Thyroid gland (tissue), 4 donors: ENCODE measurements around the gene HMMR.

ENCODE experiments used
- CTCF ChIP-seq, 6 experiments: fragments of 200-600 bp in 3 of 6; fragments of 450-650 bp in 3 of 6; sonication (generic) in 3 of 6; IDR thresholded peaks; one replicate each; pipeline ENCODE4 v1.5.1; 2016 to 2019; ENCODE audit warnings: antibody characterized with exemption in 6 of 6, mild to moderate bottlenecking in 2 of 6, inconsistent platforms in 1 of 6, moderate library complexity in 1 of 6
- POLR2A ChIP-seq, 2 donors: fragments of 450-650 bp; IDR thresholded peaks; one replicate each; pipeline ENCODE4 v1.6.1; 2017; ENCODE audit warnings: antibody characterized with exemption in 2 of 2, mild to moderate bottlenecking in 2 of 2, moderate library complexity in 1 of 2

GRCh38 chr5:163460562-163461171 lies at the start of gene HMMR:
- TF ChIP-seq POLR2A (IDR thresholded peaks at IDR 0.05) (no peak), CTCF (IDR thresholded peaks at IDR 0.05) (no peak)
